HG03025 (cell line): ENCODE measurements around the gene COX5B.
"Not testable (repeated sequence)": the region's sequence is repeated elsewhere in the genome, so short reads cannot be mapped to it uniquely, and the experiment has no call there.

Experiments
- ATAC-seq: cut with Tn5 transposase; IDR thresholded peaks from one replicate; pipeline ENCODE4 v1.9.1; 2021; ENCODE audit warnings: mild to moderate bottlenecking, moderate library complexity; ENCODE audit not compliant: unreplicated experiment, low FRiP score

The COX5B gene

GRCh38 chr2:97645695-97646629 lies at the start of gene COX5B:
Gene COX5B, plus strand, starts transcription at chr2:97646062. Its CDS starts 25 bp downstream, at chr2:97646087.
- ATAC-seq: peak; percentile 91

GRCh38 chr2:97596180-97596579 lies 49.7 kb upstream of the COX5B start:
- not testable (repeated sequence) for ATAC-seq

- not testable (repeated sequence) for ATAC-seq
Measured at GRCh38 chr2:97601537-97601936, 44.3 kb upstream of the COX5B start.

GRCh38 chr2:97605109-97605508 lies 40.8 kb upstream of the COX5B start:
- not testable (repeated sequence) for ATAC-seq

GRCh38 chr2:97605524-97606339 lies 40.1 kb upstream of the COX5B start:
- not testable (repeated sequence) for ATAC-seq

GRCh38 chr2:97608745-97609144 lies 37.1 kb upstream of the COX5B start:
- ATAC-seq: not testable (repeated sequence)

- ATAC-seq: not testable (repeated sequence)
Measured at GRCh38 chr2:97611895-97612294, 34.0 kb upstream of the COX5B start.

- not testable (repeated sequence) for ATAC-seq
Measured at GRCh38 chr2:97615746-97616145, 30.1 kb upstream of the COX5B start.

GRCh38 chr2:97617911-97618310 lies 28.0 kb upstream of the COX5B start:
- ATAC-seq: no peak

GRCh38 chr2:97618939-97619827 lies 26.7 kb upstream of the COX5B start:
- not testable (repeated sequence) for ATAC-seq

GRCh38 chr2:97620492-97620891 lies 25.4 kb upstream of the COX5B start:
- not testable (repeated sequence) for ATAC-seq

- ATAC-seq: not testable (repeated sequence)
Measured at GRCh38 chr2:97622976-97623375, 22.9 kb upstream of the COX5B start.

GRCh38 chr2:97625354-97626048 lies 20.4 kb upstream of the COX5B start:
- ATAC-seq: not testable (repeated sequence)

GRCh38 chr2:97626049-97626430 lies 19.8 kb upstream of the COX5B start:
- not testable (repeated sequence) for ATAC-seq

- ATAC-seq: no peak
Measured at GRCh38 chr2:97644023-97644717, 1.7 kb upstream of the COX5B start.

GRCh38 chr2:97645112-97645694 lies 659 bp upstream of the COX5B start:
- ATAC-seq: peak; percentile 32

- no peak for ATAC-seq
Measured at GRCh38 chr2:97646977-97647376, 1.1 kb downstream of the COX5B start.

GRCh38 chr2:97651114-97651513 lies 5.3 kb downstream of the COX5B start:
- ATAC-seq: no peak

GRCh38 chr2:97653473-97653872 lies 7.6 kb downstream of the COX5B start:
- no peak for ATAC-seq
